ENCODE measurements around the gene SLC38A10.

DNA sequence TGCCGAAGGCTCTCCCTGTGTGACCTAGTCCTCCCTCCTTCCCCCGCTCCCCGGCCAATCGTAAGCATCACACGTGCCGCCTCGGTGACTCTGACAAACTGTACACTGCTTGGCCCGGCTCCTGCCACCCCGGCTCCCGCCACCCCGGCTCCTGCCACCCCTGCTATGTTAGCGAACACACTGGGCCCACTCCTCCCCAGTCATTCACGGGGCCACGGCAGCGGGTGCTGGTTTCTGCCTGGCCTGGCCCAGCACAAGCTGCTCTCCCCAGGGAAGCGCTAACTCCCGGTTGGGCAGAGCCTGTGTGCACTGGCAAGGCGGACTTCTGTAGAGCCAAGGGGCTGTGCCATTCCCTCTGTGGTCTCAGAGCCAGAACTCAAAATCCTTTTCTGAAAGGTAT lies 34.0 kb downstream of the SLC38A10 start:
- no peak for TF ChIP-seq POLR2A (IDR thresholded peaks at IDR 0.05; ENCODE audit: low read length)
- no peak for TF ChIP-seq GATA1 (IDR thresholded peaks at IDR 0.05; ENCODE audit: low read depth, low read length)
